Tibial nerve (tissue), 4 donors: ENCODE results near the gene COX4I1. TPM values are rescaled to one million over a fixed set of nuclear protein-coding genes. Genes with fewer than 3 reads are reported as not detected.

Experiments used
- DNase-seq, 2 donors: peaks; one replicate each; pipeline ENCODE4 v3.0.0-alpha.2; 2019; ENCODE audit warnings: low spot score in 2 of 2
- H3K27ac ChIP-seq, 4 donors: fragments of 200-600 bp; sonication (generic) in 3 of 4; one replicate each; pipeline ENCODE4 v1.5.1; 2017 to 2019; ENCODE audit warnings: mild to moderate bottlenecking in 1 of 4
- H3K27me3 ChIP-seq, 2 donors: fragments of 200-600 bp; sonication (generic) in 1 of 2; one replicate each; pipeline versions ENCODE4 v1.5.1 to v1.6.0; 2017 to 2019
- H3K36me3 ChIP-seq, 3 donors: fragments of 200-600 bp; sonication (generic); one replicate each; pipeline ENCODE4 v1.5.1; 2018 to 2019
- H3K4me1 ChIP-seq, 4 donors: fragments of 200-600 bp; sonication (generic) in 3 of 4; one replicate each; pipeline ENCODE4 v1.5.1; 2017 to 2019
- H3K4me3 ChIP-seq, 4 donors: fragments of 200-600 bp; sonication (generic) in 3 of 4; one replicate each; pipeline ENCODE4 v1.5.1; 2017 to 2019; ENCODE audit warnings: mild to moderate bottlenecking in 1 of 4, moderate library complexity in 1 of 4
- H3K9me3 ChIP-seq, 4 donors: fragments of 200-600 bp; sonication (generic) in 3 of 4; one replicate each; pipeline ENCODE4 v1.5.1; 2017 to 2019
- CTCF ChIP-seq, 5 experiments: fragments of 200-600 bp in 3 of 5; fragments of 450-650 bp in 2 of 5; sonication (generic) in 3 of 5; IDR thresholded peaks; one replicate each; pipeline ENCODE4 v1.5.1; 2016 to 2019; ENCODE audit warnings: antibody characterized with exemption in 5 of 5, mild to moderate bottlenecking in 3 of 5, moderate library complexity in 2 of 5
- EP300 ChIP-seq, 2 donors: sonication (generic); formaldehyde crosslinking; IDR thresholded peaks; one replicate each; pipeline ENCODE4 v1.6.1; 2017; ENCODE audit warnings: antibody characterized with exemption in 2 of 2, mild to moderate bottlenecking in 1 of 2
- POLR2A ChIP-seq, 2 donors: fragments of 450-650 bp; IDR thresholded peaks; one replicate each; pipeline ENCODE4 v1.6.1; 2017; ENCODE audit warnings: antibody characterized with exemption in 2 of 2, mild to moderate bottlenecking in 2 of 2, moderate library complexity in 2 of 2
- WGBS, 2 donors: methylation state at CpG; one replicate each; pipeline ENCODE4 v1.1.5; 2018; 5-methylcytosine and 5-hydroxymethylcytosine counted together
- total RNA-seq, 4 donors: library from RNA; depleted of rRNA; stranded (reverse); fragments of >200 nt; gene quantifications; one replicate each; pipeline ENCODE4 v1.1.0, GENCODE V29; 2016

Gene COX4I1
- total RNA-seq, 4 donors from 2014 or later: 274 to 401 (median 323) TPM

GRCh38 chr16:85840395-85840794 lies 40.9 kb downstream of the COX4I1 start:
- WGBS, 2 donors: 91 to 94% methylated on average over 9 of the region's 9 CpGs
- Histone ChIP-seq H3K9me3 (no peaks in the 10 kb centered on the region), H3K36me3 (no peaks in the 10 kb centered on the region), H3K27ac (no peak overlapping the region), H3K4me3 (no peak overlapping the region), H3K4me1 (peaks cover 0 to 6% (median 0%) of the 10 kb centered on the region in 4 donors), H3K27me3 (no peaks in the 10 kb centered on the region)
- no peak for TF ChIP-seq EP300 (IDR thresholded peaks at IDR 0.05)
- no peak for TF ChIP-seq CTCF (IDR thresholded peaks at IDR 0.05)
- no peak for TF ChIP-seq POLR2A (IDR thresholded peaks at IDR 0.05)
- DNase-seq: no peak

- no peaks in the 10 kb centered on the region for H3K36me3 ChIP-seq
- TF ChIP-seq CTCF (IDR thresholded peaks at IDR 0.05): no peak
- TF ChIP-seq EP300 (IDR thresholded peaks at IDR 0.05): no peak
- no peak for TF ChIP-seq POLR2A (IDR thresholded peaks at IDR 0.05)
- 86 to 94% methylated on average over 10 of the region's 10 CpGs for WGBS, 2 donors
- no peak overlapping the region for H3K27ac ChIP-seq
- H3K4me1 ChIP-seq: peaks cover 0 to 6% (median 0%) of the 10 kb centered on the region in 4 donors
- DNase-seq: no peak
- H3K27me3 ChIP-seq: no peaks in the 10 kb centered on the region
- H3K9me3 ChIP-seq: no peaks in the 10 kb centered on the region
- H3K4me3 ChIP-seq: no peak overlapping the region
Observed at GRCh38 chr16:85840801-85841200, 41.3 kb downstream of the COX4I1 start.

- H3K27ac ChIP-seq: no peak overlapping the region
- DNase-seq: no peak
- 92 to 93% methylated on average over 9 of the region's 9 CpGs for WGBS, 2 donors
- no peak for TF ChIP-seq EP300 (IDR thresholded peaks at IDR 0.05)
- no peak for TF ChIP-seq CTCF (IDR thresholded peaks at IDR 0.05)
- TF ChIP-seq POLR2A (IDR thresholded peaks at IDR 0.05): no peak
- no peaks in the 10 kb centered on the region for H3K36me3 ChIP-seq
- no peak overlapping the region for H3K4me3 ChIP-seq
- H3K4me1 ChIP-seq: peaks cover 0 to 6% (median 0%) of the 10 kb centered on the region in 4 donors
- H3K9me3 ChIP-seq: no peaks in the 10 kb centered on the region
- no peaks in the 10 kb centered on the region for H3K27me3 ChIP-seq
Observed at GRCh38 chr16:85842435-85842834, 42.9 kb downstream of the COX4I1 start.

GRCh38 chr16:85842848-85843247 lies 43.4 kb downstream of the COX4I1 start:
- Histone ChIP-seq H3K4me3 (no peak overlapping the region), H3K36me3 (no peaks in the 10 kb centered on the region), H3K27me3 (no peaks in the 10 kb centered on the region), H3K27ac (no peak overlapping the region), H3K9me3 (no peaks in the 10 kb centered on the region), H3K4me1 (peaks cover 0 to 6% (median 0%) of the 10 kb centered on the region in 4 donors)
- 90 to 98% methylated on average over 9 of the region's 9 CpGs for WGBS, 2 donors
- DNase-seq: no peak
- TF ChIP-seq CTCF (IDR thresholded peaks at IDR 0.05) (no peak), EP300 (IDR thresholded peaks at IDR 0.05) (no peak), POLR2A (IDR thresholded peaks at IDR 0.05) (no peak)

- H3K27me3 ChIP-seq: no peaks in the 10 kb centered on the region
- WGBS, 2 donors: 89 to 95% methylated on average over 9 to 11 of the region's 11 CpGs
Observed at GRCh38 chr16:85843471-85844168, 44.1 kb downstream of the COX4I1 start.

More at GRCh38 chr16:85843471-85844168, 44.1 kb downstream of the COX4I1 start:
- Histone ChIP-seq H3K9me3 (no peaks in the 10 kb centered on the region), H3K4me1 (peaks cover 0 to 6% (median 0%) of the 10 kb centered on the region in 4 donors), H3K4me3 (no peak overlapping the region), H3K27ac (no peak overlapping the region), H3K36me3 (no peaks in the 10 kb centered on the region)
- no peak for DNase-seq
- TF ChIP-seq EP300 (IDR thresholded peaks at IDR 0.05): no peak
- no peak for TF ChIP-seq POLR2A (IDR thresholded peaks at IDR 0.05)
